Endothelial cell of umbilical vein (primary cell): ENCODE results near the gene HSF2BP. TPM values are rescaled to one million over a fixed set of nuclear protein-coding genes. Genes with fewer than 3 reads are reported as not detected.
A peak's percentile ranks its signal among the peaks of the same experiment; 100 is the strongest.
"Not testable (repeated sequence)": the region's sequence is repeated elsewhere in the genome, so short reads cannot be mapped to it uniquely, and the experiment has no call there.

Source experiments
- BruUV-seq: library from RNA; stranded (reverse); fragments of 400-500 nt; replicated peaks from 2 replicates; lab custom pipeline; 2021; lab: Mats Ljungman, UMichigan
- CTCF ChIA-PET: fragments of 300-600, 350-600 bp; sonication (Branson Sonifier 250); formaldehyde crosslinking; loops from one replicate; lab custom pipeline; 2021; ENCODE audit warnings: antibody characterized with exemption, inconsistent platforms; lab: Charles Lee
- POLR2A ChIA-PET: fragments of 300-600, 350-600 bp; sonication (Branson Sonifier 250); formaldehyde crosslinking; loops from one replicate; lab custom pipeline; 2021; ENCODE audit warnings: antibody characterized with exemption, inconsistent platforms; lab: Charles Lee
- DNase-seq: peaks from one replicate; pipeline ENCODE4 v3.0.0-alpha.2; 2011; ENCODE audit warnings: low read depth, low spot score
- FAIRE-seq: peaks from 2 replicates; lab custom pipeline; 2011; peaks lifted over from hg19 to GRCh38; lab: Jason Lieb, UNC
- H2AFZ ChIP-seq: 2 replicates; pipeline ENCODE4 v1.6.0; 2012; ENCODE audit warnings: low read depth, low read length, control low read depth, inconsistent platforms
- H3K27ac ChIP-seq: 2 replicates; pipeline ENCODE4 v1.5.1; 2011; ENCODE audit warnings: low read depth, mild to moderate bottlenecking, control low read depth, low read length, moderate library complexity; ENCODE audit not compliant: insufficient read depth
- H3K27me3 ChIP-seq, 2 experiments: 2 replicates each; pipeline versions ENCODE4 v1.6.0 to v1.6.1; 2011; ENCODE audit warnings: low read length in 2 of 2, mixed read lengths in 1 of 2; ENCODE audit not compliant: control insufficient read depth in 2 of 2, insufficient read depth in 2 of 2
- H3K36me3 ChIP-seq, 2 experiments: 2 replicates in 1 of 2; 3 replicates in 1 of 2; pipeline ENCODE4 v1.5.1; 2011; ENCODE audit warnings: low read length in 2 of 2, mild to moderate bottlenecking in 1 of 2, moderate library complexity in 1 of 2; ENCODE audit not compliant: control insufficient read depth in 2 of 2, insufficient read depth in 2 of 2; ENCODE audit errors: extremely low read depth in 1 of 2
- H3K4me1 ChIP-seq: 3 replicates; pipeline ENCODE4 v1.5.1; 2011; ENCODE audit warnings: mild to moderate bottlenecking, low read length; ENCODE audit not compliant: control insufficient read depth, insufficient read depth; ENCODE audit errors: extremely low read depth
- H3K4me2 ChIP-seq: 2 replicates; pipeline ENCODE4 v1.6.1; 2011; ENCODE audit warnings: low read length, control low read depth, mixed read lengths; ENCODE audit not compliant: insufficient read depth
- H3K4me3 ChIP-seq, 3 experiments: fragments of 200-600 bp in 1 of 3; sonication (generic), shearing (Covaris generic) in 1 of 3; replicated peaks in 1 of 3; 2 replicates each; pipeline ENCODE4 v1.5.1; 2011 to 2016; ENCODE audit warnings: control low read depth in 3 of 3, low read length in 3 of 3, mild to moderate bottlenecking in 2 of 3, inconsistent platforms in 1 of 3, low read depth in 1 of 3, moderate library complexity in 1 of 3; ENCODE audit not compliant: insufficient read depth in 1 of 3
- H3K79me2 ChIP-seq: 2 replicates; pipeline ENCODE4 v1.6.0; 2012; ENCODE audit warnings: low read length, inconsistent platforms; ENCODE audit not compliant: control insufficient read depth, insufficient read depth
- H3K9ac ChIP-seq: replicated peaks from 2 replicates; pipeline ENCODE3; 2011; ENCODE audit warnings: low read length, control low read depth; ENCODE audit not compliant: insufficient read depth; ENCODE audit errors: extremely low read depth
- H3K9me1 ChIP-seq: replicated peaks from 3 replicates; pipeline ENCODE4 v1.6.0; 2011; ENCODE audit warnings: mild to moderate bottlenecking, low read length; ENCODE audit not compliant: control insufficient read depth, insufficient read depth; ENCODE audit errors: extremely low read depth
- H3K9me3 ChIP-seq: replicated peaks from 2 replicates; pipeline ENCODE4 v1.5.1; 2012; ENCODE audit warnings: low read length, inconsistent platforms; ENCODE audit not compliant: control insufficient read depth, insufficient read depth
- H4K20me1 ChIP-seq: replicated peaks from 2 replicates; pipeline ENCODE3; 2011; ENCODE audit warnings: mild to moderate bottlenecking, low read length; ENCODE audit not compliant: control insufficient read depth, insufficient read depth; ENCODE audit errors: extremely low read depth
- dilution Hi-C: fragments of 300-500 bp; cut with MboI; formaldehyde crosslinking; loops from one replicate; pipeline ENCODE4 v1.15.0; 2019; ENCODE audit warnings: low sequenced_read_pairs; ENCODE audit not compliant: extremely low pct_ligation_motif_present
- intact Hi-C: fragments of 100-400 bp; cut with micrococcal nuclease; formaldehyde crosslinking; loops from one replicate; pipeline ENCODE4 v1.10.0; 2022
- polyA plus RNA-seq, 4 experiments: library from polyadenylated mRNA; depleted of rRNA in 3 of 4; stranded (reverse) in 3 of 4; unstranded in 1 of 4; fragments of >200 nt; gene quantifications; 2 replicates each; pipeline versions ENCODE4 v1.2.1 to v1.2.3, GENCODE V29; 2011 to 2012; ENCODE audit warnings: missing spikeins in 1 of 4
- total RNA-seq: library from RNA; stranded (reverse); gene quantifications from 2 replicates; pipeline ENCODE4 v1.2.3, GENCODE V29; 2021

HSF2BP gene
- total and polyA plus RNA-seq, 2 donors (not counting 3 experiments of a cell fraction or from before 2014, with no cell fraction given): 0.41 to 0.55 TPM

DNA sequence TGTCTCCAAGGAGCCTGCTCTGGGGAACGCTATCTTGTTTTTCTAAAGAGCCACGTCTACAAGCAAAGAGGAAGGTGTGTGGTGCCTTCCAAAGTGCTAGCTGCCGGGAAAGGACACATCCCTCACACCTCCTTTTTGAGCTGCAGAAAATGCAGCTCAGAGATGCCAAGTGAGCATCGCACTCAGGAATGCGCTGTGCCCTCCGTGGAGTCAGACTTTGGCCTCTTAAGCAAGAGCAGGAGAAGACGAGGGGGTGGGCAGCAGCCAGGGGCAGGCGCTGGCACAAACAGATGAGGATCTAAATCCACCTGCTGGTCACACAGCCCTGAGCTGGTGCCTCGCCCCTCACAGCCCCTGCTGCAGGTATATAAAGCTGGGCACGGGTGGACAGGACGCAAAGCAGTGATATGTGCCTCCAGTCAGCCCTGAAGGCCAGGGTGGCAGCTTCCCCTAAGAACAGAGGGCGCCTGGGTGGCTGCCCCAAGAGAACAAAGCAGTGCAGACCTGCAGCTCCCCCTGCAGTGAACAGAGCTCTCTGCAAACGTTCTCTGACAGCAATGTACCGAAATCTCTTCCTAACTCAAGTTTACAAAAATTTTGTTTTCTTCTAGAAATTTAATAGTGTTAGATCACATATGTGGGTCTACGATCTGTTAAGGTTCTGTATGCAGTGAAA is 156.1 kb downstream of the HSF2BP start:
- BruUV-seq, H3K9me3 ChIP-seq, H3K27ac ChIP-seq, intact Hi-C loops, H3K36me3 ChIP-seq, H3K4me3 ChIP-seq, DNase-seq, H2AFZ ChIP-seq, H3K4me2 ChIP-seq, POLR2A ChIA-PET, H3K4me1 ChIP-seq, H3K9ac ChIP-seq, H4K20me1 ChIP-seq, H3K27me3 ChIP-seq, dilution Hi-C loops, H3K79me2 ChIP-seq, CTCF ChIA-PET, H3K9me1 ChIP-seq: not testable (repeated sequence)
- peak; percentile 18 for FAIRE-seq

DNA sequence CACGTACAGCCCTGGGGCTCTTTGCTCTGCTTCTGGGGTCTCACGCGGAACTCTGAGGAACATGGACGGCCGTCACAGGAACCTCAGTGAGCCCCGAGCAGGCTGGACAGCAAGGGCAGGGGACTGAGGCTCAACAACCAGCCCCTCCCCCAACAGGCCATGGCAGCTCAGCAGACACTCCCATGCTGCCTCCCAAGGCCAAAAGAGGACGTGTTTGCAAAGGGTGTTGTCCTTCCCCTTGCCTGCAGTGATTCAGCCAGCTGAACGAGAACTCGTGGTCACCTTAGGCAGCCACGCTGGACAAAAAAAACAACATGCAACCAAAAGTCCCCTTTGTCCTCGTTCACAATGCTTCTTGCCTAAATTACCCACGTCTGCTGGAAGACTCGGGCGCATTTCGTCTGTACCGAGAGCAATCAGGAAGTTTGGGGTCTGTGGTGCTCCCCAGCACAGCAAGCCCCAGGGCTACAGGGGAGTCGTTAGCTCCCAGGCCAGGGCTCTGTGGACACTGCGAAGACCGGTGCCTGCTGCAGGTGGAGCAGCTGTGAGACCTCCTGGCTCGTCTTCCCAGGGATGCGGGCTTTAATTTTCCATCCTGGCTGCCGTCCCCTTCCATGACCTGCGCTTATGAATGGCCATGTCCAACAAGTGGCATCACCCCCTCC is 156.7 kb downstream of the HSF2BP start:
- H3K9ac ChIP-seq, BruUV-seq, H4K20me1 ChIP-seq, CTCF ChIA-PET, intact Hi-C loops, H3K4me3 ChIP-seq, POLR2A ChIA-PET, dilution Hi-C loops, H3K27me3 ChIP-seq, H3K27ac ChIP-seq, H3K9me3 ChIP-seq, DNase-seq, H3K4me1 ChIP-seq, H3K36me3 ChIP-seq, H3K9me1 ChIP-seq, H2AFZ ChIP-seq, H3K79me2 ChIP-seq, H3K4me2 ChIP-seq: not testable (repeated sequence)
- peak; percentile 84 for FAIRE-seq

DNA sequence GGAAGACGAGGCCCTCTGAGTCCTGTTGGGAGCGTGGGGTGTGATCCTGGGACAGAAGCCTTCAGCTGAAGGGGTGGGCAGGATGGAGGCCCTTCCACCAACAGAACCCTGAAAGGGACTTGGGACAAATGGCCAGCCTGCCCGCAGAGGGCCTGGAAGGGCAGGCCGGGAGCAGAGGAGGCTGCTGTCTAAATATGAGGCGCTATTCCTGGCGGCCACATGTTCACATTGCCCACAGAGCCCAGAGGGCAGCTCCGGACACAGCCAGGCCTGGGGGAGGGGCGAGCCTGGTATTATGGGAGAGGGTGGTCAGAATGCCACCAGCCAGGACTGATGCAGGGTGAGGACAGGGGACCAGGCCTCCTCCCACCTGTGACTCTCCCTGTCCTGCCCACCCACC is 160.4 kb downstream of the HSF2BP start:
- H3K9me1 ChIP-seq, BruUV-seq, DNase-seq, H3K36me3 ChIP-seq, dilution Hi-C loops, intact Hi-C loops, H4K20me1 ChIP-seq, CTCF ChIA-PET, H2AFZ ChIP-seq, H3K9ac ChIP-seq, H3K9me3 ChIP-seq, H3K27ac ChIP-seq, H3K79me2 ChIP-seq, POLR2A ChIA-PET, H3K4me1 ChIP-seq, H3K4me3 ChIP-seq, H3K4me2 ChIP-seq, H3K27me3 ChIP-seq, FAIRE-seq: not testable (repeated sequence)

DNA sequence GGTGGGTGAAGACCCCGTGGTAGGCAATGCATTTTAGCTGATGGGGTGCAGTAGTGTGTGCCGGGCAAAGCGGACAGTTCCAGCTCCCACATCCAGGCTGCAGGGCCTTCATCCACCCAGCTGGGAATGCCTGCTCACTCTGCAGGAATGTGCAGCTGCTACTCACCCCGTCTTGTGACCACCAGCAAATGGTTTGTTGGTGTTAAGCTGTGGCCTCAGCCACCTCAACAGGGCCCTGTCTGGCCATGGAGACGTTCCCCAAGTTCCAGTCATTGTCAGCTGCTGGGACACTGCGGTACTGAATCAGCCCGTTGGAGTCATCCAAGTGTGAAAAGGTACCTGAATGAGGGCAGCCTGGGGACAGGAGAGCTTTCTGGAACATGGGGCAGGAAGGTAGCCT is 161.2 kb downstream of the HSF2BP start:
- H3K4me1 ChIP-seq, H3K79me2 ChIP-seq, H3K4me3 ChIP-seq, H3K9me3 ChIP-seq, H4K20me1 ChIP-seq, DNase-seq, H2AFZ ChIP-seq, dilution Hi-C loops, CTCF ChIA-PET, intact Hi-C loops, H3K9me1 ChIP-seq, H3K27ac ChIP-seq, BruUV-seq, H3K9ac ChIP-seq, H3K4me2 ChIP-seq, H3K36me3 ChIP-seq, POLR2A ChIA-PET, H3K27me3 ChIP-seq: not testable (repeated sequence)
- FAIRE-seq: peak; percentile 71
